ENCODE measurements around the gene BIRC3. TPM values are rescaled to one million over a fixed set of nuclear protein-coding genes. Genes with fewer than 3 reads are reported as not detected.

BIRC3 gene
- total and polyA plus RNA-seq, 2 experiments from 2014 or later: 0.79 to 0.97 TPM

DNA sequence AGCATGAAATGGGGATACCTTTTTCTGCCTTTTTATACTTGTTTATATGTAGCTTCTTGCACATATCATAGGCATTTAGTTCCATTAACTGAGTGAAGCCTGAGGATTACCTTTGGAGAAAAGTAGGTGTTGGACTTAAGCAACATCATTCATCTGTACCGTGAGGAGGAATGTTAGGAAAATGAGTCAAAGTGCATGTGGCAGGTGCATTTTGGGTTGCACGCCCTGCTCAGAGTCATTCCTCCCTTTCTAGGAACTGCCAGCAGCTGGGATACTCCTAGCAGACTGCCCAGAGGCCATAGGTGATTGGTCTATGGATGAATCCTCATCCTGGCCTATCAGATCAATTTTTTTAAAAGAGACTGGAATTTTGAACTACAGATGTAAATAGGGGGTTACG lies 33.3 kb upstream of the BIRC3 start:
- in situ Hi-C loops (cut with MboI): no loop called here
- no peak for DNase-seq
- H3K4me3 ChIP-seq: no peak overlapping the region
- H3K79me2 ChIP-seq (ENCODE audit: insufficient read depth): no peaks in the 10 kb centered on the region
- no peaks in the 10 kb centered on the region for H3K27me3 ChIP-seq (replicated peaks; ENCODE audit: insufficient read depth)
- H3K9ac ChIP-seq: no peak overlapping the region
- H3K4me2 ChIP-seq (ENCODE audit: unreplicated experiment): no peak overlapping the region
- H4K20me1 ChIP-seq (ENCODE audit: insufficient read depth): no peaks in the 10 kb centered on the region
- peaks cover 23% of the 10 kb centered on the region for H3F3A ChIP-seq (ENCODE audit: insufficient read depth)
- H3K9me3 ChIP-seq (ENCODE audit: low read depth): no peaks in the 10 kb centered on the region
- TF ChIP-seq EZH2phosphoT487 (IDR thresholded peaks at IDR 0.05; ENCODE audit: insufficient read depth, low read depth) (no peak), EZH2 (IDR thresholded peaks at IDR 0.05; ENCODE audit: insufficient read depth, poor library complexity, severe bottlenecking) (no peak)
- H3K27ac ChIP-seq: no peak overlapping the region
- H2AFZ ChIP-seq: no peak overlapping the region
- H3K4me1 ChIP-seq (ENCODE audit: insufficient read depth): peaks cover 25% of the 10 kb centered on the region
- 80 to 83% methylated on average over 3 of the region's 3 CpGs for WGBS, 2 experiments (ENCODE audit: low coverage in 1 of 2, low lambda C conversion rate in 2 of 2, missing lambda C conversion rate in 2 of 2)
- H3K9me2 ChIP-seq (ENCODE audit: insufficient read depth): no peaks in the 10 kb centered on the region
- H3K36me3 ChIP-seq (ENCODE audit: low read depth): no peaks in the 10 kb centered on the region

DNA sequence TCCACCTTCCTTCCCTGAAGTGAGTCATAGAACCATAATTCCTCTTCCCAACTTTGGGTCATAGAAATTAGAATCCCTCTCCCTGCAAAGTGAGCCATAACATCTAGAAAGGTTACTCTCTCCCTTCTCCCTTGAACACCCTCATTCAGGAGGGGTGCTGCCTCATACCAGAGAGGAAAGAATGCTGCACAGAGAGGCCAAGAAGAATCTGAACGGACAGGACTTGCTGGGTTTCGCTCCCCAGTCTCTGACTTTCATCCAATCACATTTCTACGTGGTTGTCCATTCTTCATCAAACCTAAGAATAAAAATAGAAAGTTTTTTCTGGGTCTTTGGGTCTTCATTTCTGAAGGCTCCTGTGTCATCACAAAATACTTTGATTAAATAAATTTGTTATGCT lies 31.0 kb upstream of the BIRC3 start:
- in situ Hi-C loops (cut with MboI): no loop called here

DNA sequence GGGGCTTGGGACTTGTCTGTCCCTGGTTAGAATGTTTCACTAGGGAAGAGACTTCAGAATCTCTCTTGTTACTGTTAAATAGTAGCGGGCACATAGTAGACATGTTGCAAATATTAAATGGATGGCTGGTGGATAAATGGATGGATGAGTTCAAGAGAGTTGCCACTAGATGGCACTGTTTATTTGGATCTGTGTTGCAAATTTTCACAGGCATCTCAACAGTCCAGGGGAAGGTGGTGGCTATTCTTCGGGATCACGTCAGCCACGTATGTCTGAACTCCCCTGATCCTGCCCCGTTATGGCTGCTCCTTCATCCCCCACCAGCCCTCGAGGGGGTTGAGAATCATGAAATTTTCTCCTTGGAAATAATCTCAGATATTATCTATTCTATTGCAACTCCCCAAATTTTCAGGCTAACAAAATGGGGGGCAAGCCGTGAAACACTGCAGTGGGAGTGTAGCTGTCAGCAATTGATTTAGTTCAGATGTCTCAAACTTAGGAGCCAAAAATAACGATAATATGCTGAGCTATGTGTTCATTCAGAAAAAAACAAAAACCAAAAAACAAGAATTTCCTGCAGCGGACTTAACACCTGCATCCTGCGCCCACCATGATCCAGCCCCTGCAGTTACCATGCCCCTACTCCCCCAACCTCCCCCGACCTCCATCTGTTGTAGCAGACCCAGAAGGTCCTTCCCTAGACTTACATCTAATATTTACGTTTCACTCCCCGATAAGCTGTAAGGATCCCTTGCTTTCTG lies 29.1 kb upstream of the BIRC3 start:
- H3K9ac ChIP-seq: peak overlapping the region; percentile 65

More for the DNA sequence above, 31.0 kb upstream of the BIRC3 start:
- H3K9me3 ChIP-seq (ENCODE audit: low read depth): no peaks in the 10 kb centered on the region
- no peak overlapping the region for H3K9ac ChIP-seq
- no peaks in the 10 kb centered on the region for H3K9me2 ChIP-seq (ENCODE audit: insufficient read depth)
- WGBS, 2 experiments (ENCODE audit: low coverage in 1 of 2, low lambda C conversion rate in 2 of 2, missing lambda C conversion rate in 2 of 2): 72 to 76% methylated on average over 3 of the region's 3 CpGs
- H3F3A ChIP-seq (ENCODE audit: insufficient read depth): peaks cover 22% of the 10 kb centered on the region; the same call in 1 of the 2 replicates
- no peak overlapping the region for H3K27ac ChIP-seq
- no peak overlapping the region for H3K4me3 ChIP-seq
- no peaks in the 10 kb centered on the region for H4K20me1 ChIP-seq (ENCODE audit: insufficient read depth)
- no peak overlapping the region for H2AFZ ChIP-seq
- H3K79me2 ChIP-seq (ENCODE audit: insufficient read depth): no peaks in the 10 kb centered on the region
- H3K36me3 ChIP-seq (ENCODE audit: low read depth): no peaks in the 10 kb centered on the region
- H3K4me1 ChIP-seq (ENCODE audit: insufficient read depth): peaks cover 26% of the 10 kb centered on the region
- no peak overlapping the region for H3K4me2 ChIP-seq (ENCODE audit: unreplicated experiment)
- no peak for DNase-seq
- TF ChIP-seq EZH2 (IDR thresholded peaks at IDR 0.05; ENCODE audit: insufficient read depth, poor library complexity, severe bottlenecking): no peak
- no peak for TF ChIP-seq EZH2phosphoT487 (IDR thresholded peaks at IDR 0.05; ENCODE audit: insufficient read depth, low read depth)
- no peaks in the 10 kb centered on the region for H3K27me3 ChIP-seq (replicated peaks; ENCODE audit: insufficient read depth)

DNA sequence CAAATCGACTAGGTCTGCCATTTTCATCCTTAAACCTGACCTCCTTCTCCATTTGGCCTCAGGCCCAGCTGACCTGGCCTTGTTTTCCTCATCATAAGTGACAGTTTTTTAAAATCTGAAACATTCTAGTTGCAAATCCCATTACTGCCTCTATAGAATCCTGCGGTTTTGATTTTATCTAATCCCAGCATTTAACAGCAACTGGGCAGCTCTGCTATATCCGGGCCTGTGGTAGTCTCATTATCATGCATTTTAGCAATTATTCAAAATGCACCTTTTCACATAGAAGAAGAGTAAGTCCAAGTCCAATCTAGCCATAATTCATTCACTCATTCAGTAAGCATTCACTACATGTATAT lies 28.6 kb upstream of the BIRC3 start:
- in situ Hi-C loops (cut with MboI): no loop called here
- Histone ChIP-seq H4K20me1 (ENCODE audit: insufficient read depth) (no peaks in the 10 kb centered on the region), H3K9me2 (ENCODE audit: insufficient read depth) (no peaks in the 10 kb centered on the region), H3K9me3 (ENCODE audit: low read depth) (no peaks in the 10 kb centered on the region), H3K27me3 (replicated peaks; ENCODE audit: insufficient read depth) (no peaks in the 10 kb centered on the region), H3K4me3 (no peak overlapping the region), H3K9ac (no peak overlapping the region), H2AFZ (peak overlapping the region; percentile 90), H3K27ac (no peak overlapping the region), H3K79me2 (ENCODE audit: insufficient read depth) (no peaks in the 10 kb centered on the region), H3K4me2 (ENCODE audit: unreplicated experiment) (no peak overlapping the region), H3F3A (ENCODE audit: insufficient read depth) (peaks cover 13% of the 10 kb centered on the region; the same call in 1 of the 2 replicates), H3K4me1 (ENCODE audit: insufficient read depth) (peaks cover 12% of the 10 kb centered on the region), H3K36me3 (ENCODE audit: low read depth) (no peaks in the 10 kb centered on the region)
- WGBS, 2 experiments (ENCODE audit: low coverage in 1 of 2, low lambda C conversion rate in 2 of 2, missing lambda C conversion rate in 2 of 2): 73 to 75% methylated on average over 3 of the region's 3 CpGs
- TF ChIP-seq EZH2phosphoT487 (IDR thresholded peaks at IDR 0.05; ENCODE audit: insufficient read depth, low read depth): no peak
- TF ChIP-seq EZH2 (IDR thresholded peaks at IDR 0.05; ENCODE audit: insufficient read depth, poor library complexity, severe bottlenecking): no peak
- DNase-seq: no peak

More for the DNA sequence above, 29.1 kb upstream of the BIRC3 start:
- Histone ChIP-seq H3K4me1 (ENCODE audit: insufficient read depth) (peaks cover 18% of the 10 kb centered on the region), H3K4me2 (ENCODE audit: unreplicated experiment) (peak overlapping the region; percentile 90), H3K27ac (no peak overlapping the region), H4K20me1 (ENCODE audit: insufficient read depth) (no peaks in the 10 kb centered on the region), H3K79me2 (ENCODE audit: insufficient read depth) (no peaks in the 10 kb centered on the region), H2AFZ (peak overlapping the region; percentile 90), H3K9me2 (ENCODE audit: insufficient read depth) (no peaks in the 10 kb centered on the region), H3K36me3 (ENCODE audit: low read depth) (no peaks in the 10 kb centered on the region), H3F3A (ENCODE audit: insufficient read depth) (peaks cover 17% of the 10 kb centered on the region; the same call in 1 of the 2 replicates), H3K27me3 (replicated peaks; ENCODE audit: insufficient read depth) (no peaks in the 10 kb centered on the region), H3K9me3 (ENCODE audit: low read depth) (no peaks in the 10 kb centered on the region), H3K4me3 (peak overlapping the region; percentile 66)
- in situ Hi-C loops (cut with MboI): no loop called here
- peak; percentile 88 for DNase-seq
- 35 to 37% methylated on average over 13 of the region's 13 CpGs for WGBS, 2 experiments (ENCODE audit: low coverage in 1 of 2, low lambda C conversion rate in 2 of 2, missing lambda C conversion rate in 2 of 2)
- no peak for TF ChIP-seq EZH2phosphoT487 (IDR thresholded peaks at IDR 0.05; ENCODE audit: insufficient read depth, low read depth)
- TF ChIP-seq EZH2 (IDR thresholded peaks at IDR 0.05; ENCODE audit: insufficient read depth, poor library complexity, severe bottlenecking): no peak
